ENCODE data around the gene EEPD1. TPM values are rescaled to one million over a fixed set of nuclear protein-coding genes. Genes with fewer than 3 reads are reported as not detected.

Gene EEPD1
- total and polyA plus RNA-seq, 3 donors from 2014 or later, result 10.2 to 11.8 (median 10.9) TPM

DNA sequence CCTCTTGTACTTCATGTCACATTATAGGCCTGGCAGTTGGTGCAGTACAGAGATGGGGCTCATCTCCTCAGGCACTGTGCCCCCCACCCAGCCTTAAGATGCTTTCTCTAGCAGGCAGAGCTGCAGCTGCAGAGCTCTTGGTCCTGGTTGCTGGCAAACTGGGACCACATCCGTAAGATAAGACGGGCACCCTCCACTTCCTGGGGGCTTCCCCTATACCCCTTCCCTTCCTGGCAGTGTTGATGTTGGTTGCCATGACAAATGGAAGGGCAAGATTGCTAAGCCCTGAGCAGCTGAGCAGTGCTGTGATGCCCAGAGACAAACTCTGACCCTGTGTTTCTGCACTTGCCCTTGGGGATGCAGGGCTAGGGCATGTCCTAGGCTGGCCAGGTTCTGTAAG is 133.2 kb downstream of the EEPD1 start:
- 85 to 93% methylated on average over 2 of the region's 2 CpGs for WGBS, 2 donors

DNA sequence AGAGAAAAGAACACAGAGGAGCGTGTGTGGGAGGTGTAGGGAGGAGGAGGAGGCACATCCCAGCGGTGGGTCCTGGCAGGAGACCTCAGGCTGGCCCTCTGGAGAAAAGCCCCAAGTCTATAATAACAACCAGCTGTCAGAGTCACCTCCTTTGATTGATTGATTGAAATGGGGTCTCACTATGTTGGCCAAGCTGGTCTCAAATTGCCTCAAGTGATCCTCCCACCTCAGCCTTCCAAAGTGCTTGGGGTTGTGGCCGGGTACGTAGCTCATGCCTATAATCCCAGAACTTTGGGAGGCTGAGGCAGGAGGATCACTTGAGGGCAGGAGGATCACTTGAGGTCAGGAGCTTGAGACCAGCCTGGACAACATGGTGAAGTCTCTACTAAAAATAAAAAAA is 133.6 kb downstream of the EEPD1 start:
- Histone ChIP-seq H3K36me3 (ENCODE audit: low read depth, missing control alignments) (no peaks in the 10 kb centered on the region), H3K4me3 (no peak overlapping the region), H3K4me1 (peaks cover 19% of the 10 kb centered on the region), H3K27ac (no peak overlapping the region), H3K27me3 (no peaks in the 10 kb centered on the region), H3K9me3 (no peaks in the 10 kb centered on the region)
- TF ChIP-seq POLR2A (IDR thresholded peaks at IDR 0.05), result no peak
- TF ChIP-seq, protein P1, sequence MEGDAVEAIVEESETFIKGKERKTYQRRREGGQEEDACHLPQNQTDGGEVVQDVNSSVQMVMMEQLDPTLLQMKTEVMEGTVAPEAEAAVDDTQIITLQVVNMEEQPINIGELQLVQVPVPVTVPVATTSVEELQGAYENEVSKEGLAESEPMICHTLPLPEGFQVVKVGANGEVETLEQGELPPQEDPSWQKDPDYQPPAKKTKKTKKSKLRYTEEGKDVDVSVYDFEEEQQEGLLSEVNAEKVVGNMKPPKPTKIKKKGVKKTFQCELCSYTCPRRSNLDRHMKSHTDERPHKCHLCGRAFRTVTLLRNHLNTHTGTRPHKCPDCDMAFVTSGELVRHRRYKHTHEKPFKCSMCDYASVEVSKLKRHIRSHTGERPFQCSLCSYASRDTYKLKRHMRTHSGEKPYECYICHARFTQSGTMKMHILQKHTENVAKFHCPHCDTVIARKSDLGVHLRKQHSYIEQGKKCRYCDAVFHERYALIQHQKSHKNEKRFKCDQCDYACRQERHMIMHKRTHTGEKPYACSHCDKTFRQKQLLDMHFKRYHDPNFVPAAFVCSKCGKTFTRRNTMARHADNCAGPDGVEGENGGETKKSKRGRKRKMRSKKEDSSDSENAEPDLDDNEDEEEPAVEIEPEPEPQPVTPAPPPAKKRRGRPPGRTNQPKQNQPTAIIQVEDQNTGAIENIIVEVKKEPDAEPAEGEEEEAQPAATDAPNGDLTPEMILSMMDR (IDR thresholded peaks at IDR 0.05), result no peak
- intact Hi-C loops (cut with DNase I; ENCODE audit: low total_unique reads), result no loop called here
- DNase-seq, result no peak
- WGBS, 2 donors, result 69 to 78% methylated on average over 4 of the region's 4 CpGs

More for the DNA sequence above, 133.2 kb downstream of the EEPD1 start:
- Histone ChIP-seq H3K4me1 (peaks cover 22% of the 10 kb centered on the region), H3K27ac (no peak overlapping the region), H3K27me3 (no peaks in the 10 kb centered on the region), H3K9me3 (no peaks in the 10 kb centered on the region), H3K36me3 (ENCODE audit: low read depth, missing control alignments) (no peaks in the 10 kb centered on the region), H3K4me3 (no peak overlapping the region)
- no peak for DNase-seq
- intact Hi-C loops (cut with DNase I; ENCODE audit: low total_unique reads), result no loop called here
- TF ChIP-seq POLR2A (IDR thresholded peaks at IDR 0.05), result no peak
- TF ChIP-seq, protein P1 (IDR thresholded peaks at IDR 0.05), result no peak

DNA sequence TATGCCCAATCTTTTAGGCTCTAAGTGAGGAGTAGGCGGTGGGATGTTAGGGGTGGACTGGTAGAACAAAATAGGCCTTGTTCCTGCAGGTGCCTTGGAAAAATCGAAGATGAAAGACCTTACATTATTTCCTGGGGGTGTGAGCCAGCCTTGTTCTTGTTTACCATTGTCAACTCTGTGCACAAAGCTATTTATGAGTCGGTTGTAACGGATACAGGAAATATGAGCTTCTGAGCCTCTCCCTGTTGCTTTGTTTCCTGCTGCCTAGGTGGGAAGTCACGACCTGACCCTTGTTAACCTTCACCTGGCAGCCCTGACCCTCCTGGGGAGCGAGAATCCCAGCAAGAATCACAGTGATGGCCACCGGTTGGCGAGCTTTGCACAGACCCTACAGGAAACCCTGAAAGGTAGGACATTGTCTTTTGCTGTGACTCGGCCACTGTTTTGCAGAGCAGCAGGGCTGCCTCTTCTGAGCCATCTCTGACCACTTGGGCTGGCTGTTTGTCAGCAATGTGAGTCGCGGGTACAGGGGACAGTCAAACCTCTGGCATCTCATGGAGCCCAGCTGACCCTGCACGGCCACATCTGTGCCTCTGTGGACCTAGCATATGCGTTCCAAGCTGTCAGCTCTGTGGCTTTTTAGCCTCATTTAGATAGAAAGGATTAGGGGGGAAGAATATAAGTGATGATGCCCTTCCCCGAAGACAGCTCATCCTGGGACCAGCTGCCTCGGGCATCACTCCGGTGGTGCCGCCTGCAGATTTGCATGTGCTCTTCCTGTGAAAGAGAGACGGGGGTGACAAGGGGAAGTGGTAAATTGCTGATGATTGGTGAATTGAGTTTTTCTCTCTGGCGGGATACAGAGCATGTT is 134.6 kb downstream of the EEPD1 start:
- WGBS, 2 donors, result 74 to 76% methylated on average over 19 of the region's 19 CpGs
- TF ChIP-seq, protein P1 (IDR thresholded peaks at IDR 0.05), result no peak
- TF ChIP-seq POLR2A (IDR thresholded peaks at IDR 0.05), result no peak
- Histone ChIP-seq H3K36me3 (ENCODE audit: low read depth, missing control alignments) (no peaks in the 10 kb centered on the region), H3K4me1 (peaks cover 26% of the 10 kb centered on the region), H3K4me3 (no peak overlapping the region), H3K27ac (no peak overlapping the region), H3K9me3 (no peaks in the 10 kb centered on the region), H3K27me3 (no peaks in the 10 kb centered on the region)
- no peak for DNase-seq
- intact Hi-C loops (cut with DNase I; ENCODE audit: low total_unique reads), result no loop called here

DNA sequence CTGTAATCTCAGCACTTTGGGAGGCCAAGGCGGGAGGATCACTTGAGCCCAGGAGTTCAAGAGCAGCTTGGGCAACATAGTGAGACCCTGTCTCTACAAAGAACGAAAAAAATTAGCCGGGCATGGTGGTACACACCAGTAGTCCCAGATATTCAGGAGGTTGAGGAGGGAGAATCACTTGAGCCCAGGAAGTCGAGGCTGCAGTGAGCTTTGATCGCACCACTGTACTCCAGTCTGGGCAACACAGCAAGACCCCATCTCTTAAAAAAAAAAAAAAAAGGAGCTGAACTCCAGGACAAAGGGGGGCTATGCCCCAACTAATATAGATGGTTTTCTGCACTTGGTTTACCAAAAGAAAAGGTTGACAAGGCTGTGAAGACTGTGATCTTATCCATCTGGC is 135.4 kb downstream of the EEPD1 start:
- 93 to 94% methylated on average over 5 of the region's 5 CpGs for WGBS, 2 donors
- DNase-seq, result no peak
- Histone ChIP-seq H3K9me3 (no peaks in the 10 kb centered on the region), H3K36me3 (ENCODE audit: low read depth, missing control alignments) (no peaks in the 10 kb centered on the region), H3K27ac (no peak overlapping the region), H3K4me3 (no peak overlapping the region), H3K4me1 (peaks cover 27% of the 10 kb centered on the region), H3K27me3 (no peaks in the 10 kb centered on the region)
- TF ChIP-seq POLR2A (IDR thresholded peaks at IDR 0.05), result no peak
- TF ChIP-seq, protein P1 (IDR thresholded peaks at IDR 0.05), result no peak
- intact Hi-C loops (cut with DNase I; ENCODE audit: low total_unique reads), result no loop called here
